Activated T-cell treated with anti-CD3 and anti-CD28 coated beads for 4 hours (primary cell): ENCODE data around the gene RBM5.

Experiments used
- DNase-seq: peaks from one replicate; pipeline ENCODE4 v3.0.0-alpha.2; 2020

Gene RBM5

GRCh38 chr3:50122071-50122470 is 33.4 kb downstream of the RBM5 start:
- DNase-seq: no peak

- DNase-seq: no peak
Measured at GRCh38 chr3:50122661-50123391, 34.1 kb downstream of the RBM5 start.

GRCh38 chr3:50123394-50124051 is 34.8 kb downstream of the RBM5 start:
- no peak for DNase-seq

- DNase-seq: no peak
Measured at GRCh38 chr3:50124052-50124799, 35.5 kb downstream of the RBM5 start.

GRCh38 chr3:50124800-50125178 is 36.1 kb downstream of the RBM5 start:
- DNase-seq: no peak

- DNase-seq: no peak
Measured at GRCh38 chr3:50125541-50126286, 37.0 kb downstream of the RBM5 start.

- DNase-seq: no peak
Measured at GRCh38 chr3:50126287-50127211, 37.8 kb downstream of the RBM5 start.

- DNase-seq: no peak
Measured at GRCh38 chr3:50127251-50127691, 38.6 kb downstream of the RBM5 start.

- DNase-seq: no peak
Measured at GRCh38 chr3:50128001-50128400, 39.3 kb downstream of the RBM5 start.

- no peak for DNase-seq
Measured at GRCh38 chr3:50130436-50130835, 41.7 kb downstream of the RBM5 start.

GRCh38 chr3:50132421-50133282 is 43.9 kb downstream of the RBM5 start:
- DNase-seq: no peak

GRCh38 chr3:50133283-50133615 is 44.5 kb downstream of the RBM5 start:
- no peak for DNase-seq

GRCh38 chr3:50134367-50134766 is 45.6 kb downstream of the RBM5 start:
- no peak for DNase-seq

GRCh38 chr3:50135964-50136363 is 47.2 kb downstream of the RBM5 start:
- DNase-seq: no peak

- no peak for DNase-seq
Measured at GRCh38 chr3:50136714-50137405, 48.1 kb downstream of the RBM5 start.

- no peak for DNase-seq
Measured at GRCh38 chr3:50137531-50137930, 48.8 kb downstream of the RBM5 start.

- DNase-seq: no peak
Measured at GRCh38 chr3:50138266-50139200, 49.8 kb downstream of the RBM5 start.

- DNase-seq: no peak
Measured at GRCh38 chr3:50139308-50139707, 50.6 kb downstream of the RBM5 start.

GRCh38 chr3:50139718-50140423 is 51.2 kb downstream of the RBM5 start:
- no peak for DNase-seq
